HEK293 (cell line): ENCODE measurements around the gene ZNF710.

ENCODE experiments used
- CTCF ChIA-PET: fragments of 350-600 bp; formaldehyde crosslinking; extraction: SDS; loops from one replicate; lab custom pipeline; 2021; ENCODE audit warnings: antibody characterized with exemption; lab: Yijun Ruan, JAX
- POLR2A ChIA-PET: fragments of 300-600 bp; formaldehyde crosslinking; extraction: SDS; loops from one replicate; lab custom pipeline; 2020; ENCODE audit warnings: antibody characterized with exemption, inconsistent platforms; lab: Yijun Ruan, JAX
- H3K27ac ChIP-seq: fragments of 200-500 bp; sonication (Bioruptor generic); 2 replicates; pipeline ENCODE4 v1.5.1; 2014; ENCODE audit warnings: low read depth, low read length, control low read depth, inconsistent platforms; ENCODE audit errors: extremely low read depth
- H3K36me3 ChIP-seq, 2 experiments: fragments of 200-500 bp in 1 of 2; sonication (Bioruptor generic) in 1 of 2; 1 replicate in 1 of 2; 2 replicates in 1 of 2; pipeline ENCODE4 v1.5.1; 2014 to 2017; ENCODE audit warnings: inconsistent platforms in 2 of 2, low read length in 2 of 2; ENCODE audit not compliant: control insufficient read depth in 2 of 2, insufficient read depth in 1 of 2
- H3K4me1 ChIP-seq: fragments of 200-500 bp; sonication (Bioruptor generic); 2 replicates; pipeline ENCODE4 v1.5.1; 2014; ENCODE audit warnings: mild to moderate bottlenecking, low read length, inconsistent platforms; ENCODE audit not compliant: control insufficient read depth, insufficient read depth
- H3K4me3 ChIP-seq: 2 replicates; pipeline ENCODE4 v1.5.1; 2011; ENCODE audit warnings: low read depth, mild to moderate bottlenecking, control low read depth, low read length, moderate library complexity
- H3K9me3 ChIP-seq: fragments of 200-500 bp; sonication (Bioruptor generic); 2 replicates; pipeline ENCODE4 v1.5.1; 2014; ENCODE audit warnings: low read depth, low read length, inconsistent platforms; ENCODE audit not compliant: control insufficient read depth, insufficient read depth
- GLI4 ChIP-seq: fragments of 450-650 bp; formaldehyde crosslinking; IDR thresholded peaks from 2 replicates; pipeline ENCODE4 v1.5.1; 2016; ENCODE audit warnings: missing biosample characterization, missing genetic modification characterization
- KLF1 ChIP-seq: fragments of 450-650 bp; formaldehyde crosslinking; IDR thresholded peaks from 2 replicates; pipeline ENCODE4 v1.5.1; 2016; ENCODE audit warnings: missing biosample characterization, missing genetic modification characterization
- KLF10 ChIP-seq: fragments of 450-650 bp; IDR thresholded peaks from 2 replicates; pipeline ENCODE4 v1.5.1; 2018; ENCODE audit warnings: missing biosample characterization, mild to moderate bottlenecking, missing genetic modification characterization
- PRDM1 ChIP-seq: fragments of 450-650 bp; formaldehyde crosslinking; IDR thresholded peaks from 2 replicates; pipeline ENCODE4; 2016; ENCODE audit warnings: missing biosample characterization, missing genetic modification characterization
- PRDM10 ChIP-seq: fragments of 450-650 bp; formaldehyde crosslinking; IDR thresholded peaks from 2 replicates; pipeline ENCODE4 v1.5.1; 2016; ENCODE audit warnings: missing biosample characterization, missing genetic modification characterization
- SCRT2 ChIP-seq: fragments of 450-650 bp; formaldehyde crosslinking; IDR thresholded peaks from 2 replicates; pipeline ENCODE4 v1.5.1; 2016; ENCODE audit warnings: missing biosample characterization, missing genetic modification characterization
- SP7 ChIP-seq: fragments of 450-650 bp; formaldehyde crosslinking; IDR thresholded peaks from 2 replicates; pipeline ENCODE4 v1.5.1; 2016; ENCODE audit warnings: missing biosample characterization, missing genetic modification characterization
- ZBTB1 ChIP-seq: fragments of 450-650 bp; formaldehyde crosslinking; IDR thresholded peaks from 2 replicates; pipeline ENCODE4 v1.5.1; 2016; ENCODE audit warnings: missing biosample characterization, missing genetic modification characterization
- ZBTB48 ChIP-seq: fragments of 450-650 bp; formaldehyde crosslinking; IDR thresholded peaks from 2 replicates; pipeline ENCODE4 v1.5.1; 2016; ENCODE audit warnings: missing biosample characterization, missing genetic modification characterization
- ZBTB7A ChIP-seq: fragments of 450-650 bp; formaldehyde crosslinking; IDR thresholded peaks from 2 replicates; pipeline ENCODE4 v1.5.1; 2016; ENCODE audit warnings: low read depth, missing biosample characterization, missing genetic modification characterization
- ZEB2 ChIP-seq: fragments of 450-650 bp; formaldehyde crosslinking; IDR thresholded peaks from 2 replicates; pipeline ENCODE4 v1.5.1; 2016; ENCODE audit warnings: missing biosample characterization, missing genetic modification characterization
- ZNF133 ChIP-seq: fragments of 450-650 bp; formaldehyde crosslinking; IDR thresholded peaks from 2 replicates; pipeline ENCODE4 v1.5.1; 2016; ENCODE audit warnings: missing biosample characterization, missing genetic modification characterization
- ZNF366 ChIP-seq: fragments of 450-650 bp; formaldehyde crosslinking; conservative IDR thresholded peaks from 2 replicates; pipeline ENCODE4 v1.5.1; 2016; ENCODE audit warnings: missing biosample characterization, missing genetic modification characterization
- ZNF391 ChIP-seq: fragments of 450-650 bp; formaldehyde crosslinking; IDR thresholded peaks from 2 replicates; pipeline ENCODE4 v1.5.1; 2016; ENCODE audit warnings: low read depth, missing biosample characterization, missing genetic modification characterization, borderline replicate concordance
- ZNF416 ChIP-seq: fragments of 450-650 bp; formaldehyde crosslinking; IDR thresholded peaks from 2 replicates; pipeline ENCODE4 v1.5.1; 2016; ENCODE audit warnings: missing biosample characterization, missing genetic modification characterization
- ZNF558 ChIP-seq: fragments of 450-650 bp; formaldehyde crosslinking; IDR thresholded peaks from 2 replicates; pipeline ENCODE4 v1.5.1; 2016; ENCODE audit warnings: missing biosample characterization, missing genetic modification characterization
- ZNF560 ChIP-seq: fragments of 450-650 bp; formaldehyde crosslinking; IDR thresholded peaks from 2 replicates; pipeline ENCODE4 v1.5.1; 2017; ENCODE audit warnings: missing biosample characterization, missing genetic modification characterization, borderline replicate concordance
- ZNF623 ChIP-seq: fragments of 450-650 bp; formaldehyde crosslinking; IDR thresholded peaks from 2 replicates; pipeline ENCODE4 v1.5.1; 2016; ENCODE audit warnings: missing biosample characterization, missing genetic modification characterization
- ZNF76 ChIP-seq: fragments of 450-650 bp; formaldehyde crosslinking; IDR thresholded peaks from 2 replicates; pipeline ENCODE4; 2016; ENCODE audit warnings: low read depth, missing biosample characterization, missing genetic modification characterization, borderline replicate concordance
- ZNF776 ChIP-seq: fragments of 450-650 bp; formaldehyde crosslinking; IDR thresholded peaks from 2 replicates; pipeline ENCODE4 v1.5.0; 2017; ENCODE audit warnings: missing biosample characterization, missing genetic modification characterization, borderline replicate concordance
- ZNF837 ChIP-seq: fragments of 450-650 bp; formaldehyde crosslinking; IDR thresholded peaks from 2 replicates; pipeline ENCODE4 v1.5.1; 2016; ENCODE audit warnings: missing biosample characterization, missing genetic modification characterization
- ZSCAN18 ChIP-seq: fragments of 450-650 bp; formaldehyde crosslinking; IDR thresholded peaks from 2 replicates; pipeline ENCODE4 v1.5.1; 2016; ENCODE audit warnings: missing biosample characterization, missing genetic modification characterization
- ZSCAN30 ChIP-seq: fragments of 450-650 bp; IDR thresholded peaks from 2 replicates; pipeline ENCODE4 v1.5.1; 2018; ENCODE audit warnings: missing biosample characterization, mild to moderate bottlenecking, missing genetic modification characterization, moderate library complexity
- ZXDB ChIP-seq: fragments of 450-650 bp; formaldehyde crosslinking; IDR thresholded peaks from 2 replicates; pipeline ENCODE4 v1.5.1; 2016; ENCODE audit warnings: missing biosample characterization, missing genetic modification characterization
- TF ChIP-seq, protein P1 (sequence below): fragments of 450-650 bp; formaldehyde crosslinking; IDR thresholded peaks from 2 replicates; pipeline ENCODE4 v1.5.1; 2016; ENCODE audit warnings: missing biosample characterization, missing genetic modification characterization
- TF ChIP-seq, protein P2 (sequence below): fragments of 450-650 bp; IDR thresholded peaks from 2 replicates; pipeline ENCODE4 v1.5.1; 2018; ENCODE audit warnings: missing biosample characterization, mild to moderate bottlenecking, missing genetic modification characterization
- TF ChIP-seq, protein P3 (sequence below): fragments of 450-650 bp; formaldehyde crosslinking; IDR thresholded peaks from 2 replicates; pipeline ENCODE4 v1.5.1; 2016; ENCODE audit warnings: missing biosample characterization, missing genetic modification characterization

Gene ZNF710

DNA sequence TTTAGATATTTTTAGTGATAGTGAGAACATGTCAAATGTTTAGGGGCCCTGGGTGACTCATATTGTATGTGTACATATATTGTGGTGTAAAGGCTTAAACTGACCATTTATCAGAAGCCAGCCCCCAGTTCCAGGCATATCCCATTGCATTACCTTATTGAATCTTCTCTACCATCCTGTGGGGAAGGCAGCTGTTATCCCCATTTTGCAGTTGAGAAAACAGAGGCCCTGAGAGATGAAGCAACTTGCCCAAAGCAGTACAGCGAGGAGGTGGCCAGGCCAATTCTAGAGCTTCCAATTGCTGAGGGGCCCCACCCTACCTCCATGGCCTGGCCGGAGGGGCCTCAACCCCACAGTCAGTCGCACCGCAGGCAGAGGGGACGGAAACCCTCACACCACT, 47.9 kb downstream of the ZNF710 start:
- Histone ChIP-seq H3K36me3 (no peaks in the 10 kb centered on the region), H3K4me3 (no peak overlapping the region), H3K27ac (no peak overlapping the region), H3K9me3 (no peaks in the 10 kb centered on the region), H3K4me1 (no peaks in the 10 kb centered on the region)
- ChIA-PET CTCF (interaction anchor here (0.6 to 0.9 kb wide), 3 partner anchors 38 to 108 kb away, joined by 3 to 6 read pairs (median 3); no protein-coding TSS in a partner anchor), POLR2A (no interaction called here)
- TF ChIP-seq ZEB2 (tag by site-specific recombination): no peak
- no peak for TF ChIP-seq ZNF366
- TF ChIP-seq, protein P1, sequence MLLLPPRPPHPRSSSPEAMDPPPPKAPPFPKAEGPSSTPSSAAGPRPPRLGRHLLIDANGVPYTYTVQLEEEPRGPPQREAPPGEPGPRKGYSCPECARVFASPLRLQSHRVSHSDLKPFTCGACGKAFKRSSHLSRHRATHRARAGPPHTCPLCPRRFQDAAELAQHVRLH (tag by site-specific recombination): no peak
- no peak for TF ChIP-seq ZSCAN30 (tag by site-specific recombination)
- no peak for TF ChIP-seq ZNF560 (tag by site-specific recombination)
- no peak for TF ChIP-seq PRDM1 (tag by site-specific recombination)
- no peak for TF ChIP-seq ZNF776 (tag by site-specific recombination)
- no peak for TF ChIP-seq ZBTB1 (tag by site-specific recombination)
- no peak for TF ChIP-seq GLI4 (tag by site-specific recombination)
- TF ChIP-seq ZSCAN18 (tag by site-specific recombination): no peak
- no peak for TF ChIP-seq KLF1 (tag by site-specific recombination)
- TF ChIP-seq ZNF558 (tag by site-specific recombination): no peak
- no peak for TF ChIP-seq ZNF391 (tag by site-specific recombination)
- no peak for TF ChIP-seq ZNF416 (tag by site-specific recombination)
- no peak for TF ChIP-seq KLF10
- TF ChIP-seq ZBTB48 (tag by site-specific recombination): no peak
- no peak for TF ChIP-seq ZNF133 (tag by site-specific recombination)

DNA sequence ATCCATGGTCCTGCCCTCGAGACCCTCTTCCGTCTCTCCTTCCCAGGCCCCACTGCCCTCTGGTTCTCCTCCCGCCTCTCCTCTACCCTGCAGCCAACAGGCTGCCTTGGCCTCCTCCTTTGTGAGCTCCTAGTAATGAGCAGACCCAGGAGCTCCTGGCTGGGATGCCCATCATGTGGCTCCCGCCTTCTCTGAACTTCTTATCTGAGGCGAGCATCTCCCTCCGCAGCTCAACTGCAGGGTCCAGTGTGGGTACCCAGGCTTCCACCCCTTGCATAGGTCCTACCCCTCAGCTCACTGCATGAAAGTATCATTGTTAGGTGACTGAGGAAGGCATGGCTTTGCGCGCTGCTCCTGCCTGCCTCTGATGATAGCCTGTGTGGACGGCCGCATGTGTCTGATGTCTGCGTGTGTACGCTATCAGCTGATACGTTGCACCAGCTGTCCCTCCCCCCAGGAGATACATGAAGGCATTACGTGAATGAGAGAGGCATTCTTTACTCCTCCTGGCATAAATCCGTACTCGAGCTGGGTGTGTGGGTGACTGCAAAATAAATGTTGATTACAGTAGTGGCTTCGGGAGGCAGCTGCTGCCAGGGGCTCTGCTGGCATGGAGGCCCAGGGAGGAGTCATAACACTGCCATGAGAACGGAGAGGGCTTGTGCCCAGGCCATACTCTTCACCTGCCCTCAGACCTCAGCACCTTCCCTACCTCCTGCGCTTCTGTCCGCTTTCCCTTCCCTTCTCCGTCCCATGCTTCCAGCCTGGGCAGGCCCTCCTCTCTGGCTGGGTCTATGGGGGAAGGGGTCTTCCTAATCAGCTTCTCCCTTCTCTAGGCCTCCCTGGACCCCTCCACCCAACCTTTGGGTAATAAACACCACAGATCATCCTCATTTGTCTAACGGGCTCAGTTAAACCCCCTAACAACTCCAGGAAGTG, 48.8 kb downstream of the ZNF710 start:
- no peak overlapping the region for H3K4me3 ChIP-seq
- H3K27ac ChIP-seq: no peak overlapping the region
- no peaks in the 10 kb centered on the region for H3K36me3 ChIP-seq
- H3K4me1 ChIP-seq: peaks cover 7% of the 10 kb centered on the region
- ChIA-PET POLR2A (no interaction called here), CTCF (no interaction called here)
- no peaks in the 10 kb centered on the region for H3K9me3 ChIP-seq
- TF ChIP-seq SP7 (no peak), ZNF837 (tag by site-specific recombination) (no peak), SCRT2 (tag by site-specific recombination) (no peak), PRDM10 (tag by site-specific recombination) (no peak), ZBTB7A (tag by site-specific recombination) (no peak), ZNF76 (tag by site-specific recombination) (no peak), ZNF623 (tag by site-specific recombination) (no peak), ZXDB (tag by site-specific recombination) (no peak)
- TF ChIP-seq, protein P2, sequence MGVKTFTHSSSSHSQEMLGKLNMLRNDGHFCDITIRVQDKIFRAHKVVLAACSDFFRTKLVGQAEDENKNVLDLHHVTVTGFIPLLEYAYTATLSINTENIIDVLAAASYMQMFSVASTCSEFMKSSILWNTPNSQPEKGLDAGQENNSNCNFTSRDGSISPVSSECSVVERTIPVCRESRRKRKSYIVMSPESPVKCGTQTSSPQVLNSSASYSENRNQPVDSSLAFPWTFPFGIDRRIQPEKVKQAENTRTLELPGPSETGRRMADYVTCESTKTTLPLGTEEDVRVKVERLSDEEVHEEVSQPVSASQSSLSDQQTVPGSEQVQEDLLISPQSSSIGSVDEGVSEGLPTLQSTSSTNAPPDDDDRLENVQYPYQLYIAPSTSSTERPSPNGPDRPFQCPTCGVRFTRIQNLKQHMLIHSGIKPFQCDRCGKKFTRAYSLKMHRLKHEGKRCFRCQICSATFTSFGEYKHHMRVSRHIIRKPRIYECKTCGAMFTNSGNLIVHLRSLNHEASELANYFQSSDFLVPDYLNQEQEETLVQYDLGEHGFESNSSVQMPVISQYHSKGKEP (tag by site-specific recombination): no peak
- TF ChIP-seq, protein P3, sequence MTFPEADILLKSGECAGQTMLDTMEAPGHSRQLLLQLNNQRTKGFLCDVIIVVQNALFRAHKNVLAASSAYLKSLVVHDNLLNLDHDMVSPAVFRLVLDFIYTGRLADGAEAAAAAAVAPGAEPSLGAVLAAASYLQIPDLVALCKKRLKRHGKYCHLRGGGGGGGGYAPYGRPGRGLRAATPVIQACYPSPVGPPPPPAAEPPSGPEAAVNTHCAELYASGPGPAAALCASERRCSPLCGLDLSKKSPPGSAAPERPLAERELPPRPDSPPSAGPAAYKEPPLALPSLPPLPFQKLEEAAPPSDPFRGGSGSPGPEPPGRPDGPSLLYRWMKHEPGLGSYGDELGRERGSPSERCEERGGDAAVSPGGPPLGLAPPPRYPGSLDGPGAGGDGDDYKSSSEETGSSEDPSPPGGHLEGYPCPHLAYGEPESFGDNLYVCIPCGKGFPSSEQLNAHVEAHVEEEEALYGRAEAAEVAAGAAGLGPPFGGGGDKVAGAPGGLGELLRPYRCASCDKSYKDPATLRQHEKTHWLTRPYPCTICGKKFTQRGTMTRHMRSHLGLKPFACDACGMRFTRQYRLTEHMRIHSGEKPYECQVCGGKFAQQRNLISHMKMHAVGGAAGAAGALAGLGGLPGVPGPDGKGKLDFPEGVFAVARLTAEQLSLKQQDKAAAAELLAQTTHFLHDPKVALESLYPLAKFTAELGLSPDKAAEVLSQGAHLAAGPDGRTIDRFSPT: no peak
